ENCODE data around the gene ARID3B.

DNA sequence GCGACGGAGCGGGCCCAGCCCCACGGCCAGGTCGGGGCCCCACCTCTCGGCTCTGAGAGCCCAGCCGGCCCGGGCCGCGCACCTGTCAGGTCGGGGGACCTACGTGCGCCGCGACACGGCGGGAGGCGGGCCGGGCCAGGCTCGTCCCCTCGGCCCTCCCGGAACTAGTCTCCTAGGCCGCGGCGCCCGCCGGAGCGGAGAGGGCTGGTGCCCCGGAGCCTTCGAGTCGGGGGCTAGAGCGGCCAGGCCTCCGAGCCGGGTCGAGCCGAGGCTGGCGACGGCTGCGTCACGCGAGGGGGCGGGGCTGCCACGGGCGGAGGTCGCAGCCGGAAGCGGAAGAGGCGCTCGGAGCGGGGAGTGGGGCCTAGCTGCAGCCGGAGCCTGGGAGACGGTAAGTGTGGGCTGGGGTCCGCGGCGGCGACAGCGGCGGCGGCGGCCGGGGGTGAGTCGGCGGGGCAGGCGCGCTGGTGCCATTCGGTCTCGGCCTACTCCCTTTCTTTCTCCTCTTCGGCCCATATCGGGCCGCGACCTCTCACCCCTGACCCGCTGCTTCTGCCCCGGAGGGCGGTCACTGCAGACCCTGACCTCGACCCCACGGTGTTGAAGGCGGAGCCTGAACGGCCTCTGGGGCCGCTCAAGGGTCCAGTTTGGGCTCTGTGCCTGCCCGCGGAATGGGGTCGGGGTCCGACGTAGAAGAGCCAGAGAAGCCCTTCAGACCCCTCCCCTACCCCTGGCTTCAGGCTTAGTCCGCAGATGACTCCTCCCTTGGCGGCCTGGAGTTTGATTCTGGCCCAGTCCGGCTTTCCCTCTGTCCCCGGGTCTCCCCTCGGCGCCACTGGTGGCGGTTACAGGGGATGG lies 74.7 kb downstream of the ARID3B start, which contains the start of gene CLK3:
- TF ChIP-seq, protein P1, sequence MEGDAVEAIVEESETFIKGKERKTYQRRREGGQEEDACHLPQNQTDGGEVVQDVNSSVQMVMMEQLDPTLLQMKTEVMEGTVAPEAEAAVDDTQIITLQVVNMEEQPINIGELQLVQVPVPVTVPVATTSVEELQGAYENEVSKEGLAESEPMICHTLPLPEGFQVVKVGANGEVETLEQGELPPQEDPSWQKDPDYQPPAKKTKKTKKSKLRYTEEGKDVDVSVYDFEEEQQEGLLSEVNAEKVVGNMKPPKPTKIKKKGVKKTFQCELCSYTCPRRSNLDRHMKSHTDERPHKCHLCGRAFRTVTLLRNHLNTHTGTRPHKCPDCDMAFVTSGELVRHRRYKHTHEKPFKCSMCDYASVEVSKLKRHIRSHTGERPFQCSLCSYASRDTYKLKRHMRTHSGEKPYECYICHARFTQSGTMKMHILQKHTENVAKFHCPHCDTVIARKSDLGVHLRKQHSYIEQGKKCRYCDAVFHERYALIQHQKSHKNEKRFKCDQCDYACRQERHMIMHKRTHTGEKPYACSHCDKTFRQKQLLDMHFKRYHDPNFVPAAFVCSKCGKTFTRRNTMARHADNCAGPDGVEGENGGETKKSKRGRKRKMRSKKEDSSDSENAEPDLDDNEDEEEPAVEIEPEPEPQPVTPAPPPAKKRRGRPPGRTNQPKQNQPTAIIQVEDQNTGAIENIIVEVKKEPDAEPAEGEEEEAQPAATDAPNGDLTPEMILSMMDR (conservative IDR thresholded peaks at IDR 0.05 in 1 of 2, IDR thresholded peaks at IDR 0.05 in 1 of 2; ENCODE audit: low read depth in 1 of 2, low read length in 2 of 2): no peak
- no peak for TF ChIP-seq EZH2 (IDR thresholded peaks at IDR 0.05; ENCODE audit: low read length, missing control alignments)
